Endodermal cell (in vitro differentiated cells): ENCODE measurements around the gene GATB. TPM values are rescaled to one million over a fixed set of nuclear protein-coding genes. Genes with fewer than 3 reads are reported as not detected.

ENCODE experiments used
- DNase-seq: peaks from one replicate; pipeline ENCODE4 v3.0.0-alpha.2; 2017
- H3K27ac ChIP-seq: 2 replicates; pipeline ENCODE4 v1.5.1; 2013; ENCODE audit warnings: mild to moderate bottlenecking, low read depth, low read length, moderate library complexity
- H3K27me3 ChIP-seq: 2 replicates; pipeline ENCODE4 v1.6.1; 2013; ENCODE audit warnings: mild to moderate bottlenecking, low read length, moderate library complexity; ENCODE audit not compliant: insufficient read depth, control insufficient read depth, poor library complexity, severe bottlenecking
- H3K36me3 ChIP-seq: 2 replicates; pipeline ENCODE4 v1.7.0; 2013; ENCODE audit warnings: mild to moderate bottlenecking, low read length, moderate library complexity; ENCODE audit not compliant: control insufficient read depth, insufficient read depth
- H3K4me1 ChIP-seq: one replicate; pipeline ENCODE4 v1.7.0; 2013; ENCODE audit warnings: low read length; ENCODE audit not compliant: control insufficient read depth, insufficient read depth
- H3K4me3 ChIP-seq: 2 replicates; pipeline ENCODE4 v1.5.1; 2013; ENCODE audit warnings: mild to moderate bottlenecking, low read length, moderate library complexity
- H3K9ac ChIP-seq: 2 replicates; pipeline ENCODE4 v1.6.1; 2013; ENCODE audit warnings: mild to moderate bottlenecking, low read length, moderate library complexity; ENCODE audit not compliant: poor library complexity, severe bottlenecking; ENCODE audit errors: extremely low read depth
- H3K9me3 ChIP-seq: 2 replicates; pipeline ENCODE4 v1.6.1; 2013; ENCODE audit warnings: mild to moderate bottlenecking, low read length, moderate library complexity; ENCODE audit not compliant: control insufficient read depth
- H3K27ac Mint-ChIP-seq: 2 replicates; pipeline ENCODE4 v1.8.0; 2020; ENCODE audit warnings: mixed read lengths
- H3K27me3 Mint-ChIP-seq: 2 replicates; pipeline ENCODE4 v1.8.0; 2021; ENCODE audit warnings: mild to moderate bottlenecking, mixed read lengths; ENCODE audit not compliant: insufficient read depth
- H3K36me3 Mint-ChIP-seq: 2 replicates; pipeline ENCODE4 v1.8.0; 2020; ENCODE audit warnings: low read depth, mixed read lengths
- H3K4me1 Mint-ChIP-seq: 2 replicates; pipeline ENCODE4 v1.8.0; 2020; ENCODE audit warnings: mixed read lengths
- H3K4me3 Mint-ChIP-seq: 2 replicates; pipeline ENCODE4 v1.8.0; 2020; ENCODE audit warnings: mild to moderate bottlenecking, moderate library complexity, mixed read lengths
- H3K9me3 Mint-ChIP-seq: 2 replicates; pipeline ENCODE4 v1.8.0; 2020; ENCODE audit warnings: mild to moderate bottlenecking, mixed read lengths
- WGBS, 2 experiments: methylation state at CpG; one replicate each; pipeline versions ENCODE4 v1.1.5 to v1.1.7; 2013; ENCODE audit warnings: missing lambda C conversion rate in 2 of 2, mixed read lengths in 1 of 2; ENCODE audit not compliant: insufficient coverage in 1 of 2, insufficient read length in 1 of 2; 5-methylcytosine and 5-hydroxymethylcytosine counted together
- total RNA-seq, 2 donors: library from RNA; stranded (reverse); fragmentation: NEBNext Ultra II Directional in 1 of 2; extraction: Animal tissue kit (Norgen Biotek cat#: 25700) in 1 of 2; gene quantifications; 2 replicates in 1 of 2; 3 replicates in 1 of 2; pipeline ENCODE4 v1.2.1, GENCODE V29; 2021
- TF ChIP-seq, protein P1 (sequence below): fragments of 200-600 bp; sonication (generic); conservative IDR thresholded peaks from 2 replicates; pipeline ENCODE4 v1.5.0; 2021; ENCODE audit warnings: antibody characterized with exemption, mild to moderate bottlenecking

The GATB gene
- total RNA-seq, 2 donors from 2014 or later: 18.3 to 20.5 TPM

DNA sequence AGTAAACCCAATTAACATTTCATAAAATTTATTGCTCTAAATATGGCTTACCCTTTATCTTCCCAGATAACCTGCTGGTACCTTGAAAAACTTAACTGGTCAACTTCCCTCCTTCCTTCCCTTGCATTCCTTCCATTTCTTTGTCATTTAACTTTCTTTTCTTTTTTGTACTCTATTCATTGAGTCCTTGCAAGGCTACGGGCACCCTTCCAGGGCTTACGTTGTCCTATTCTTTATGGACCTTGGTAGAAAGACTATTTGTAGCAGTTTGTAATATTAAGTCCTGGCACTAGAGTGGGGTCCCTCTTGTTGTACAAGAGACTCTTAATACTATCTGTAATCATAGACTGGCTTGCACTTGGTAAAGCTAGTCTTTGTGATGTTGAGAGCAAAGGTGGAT lies 8.0 kb upstream of the GATB start:
- no peak overlapping the region for H3K27ac Mint-ChIP-seq

DNA sequence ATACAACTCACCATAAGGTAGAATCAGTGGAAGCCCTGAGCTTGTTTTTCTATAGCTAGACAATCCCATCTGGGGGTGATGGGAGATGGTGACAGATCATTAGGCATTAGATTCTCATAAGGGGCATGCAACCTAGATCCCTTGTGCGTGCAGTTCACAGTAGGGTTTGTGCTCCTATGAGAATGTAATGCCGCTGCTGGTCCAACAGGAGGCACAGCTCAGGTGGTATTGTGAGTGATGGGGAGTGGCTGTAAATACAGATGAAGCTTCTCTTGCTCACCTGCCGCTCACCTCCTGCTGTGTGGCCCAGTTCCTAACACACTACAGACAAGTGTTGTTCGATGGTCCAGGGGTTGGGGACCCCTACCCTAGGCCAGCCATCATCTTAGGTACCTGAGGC lies 5.9 kb upstream of the GATB start:
- TF ChIP-seq, protein P1, sequence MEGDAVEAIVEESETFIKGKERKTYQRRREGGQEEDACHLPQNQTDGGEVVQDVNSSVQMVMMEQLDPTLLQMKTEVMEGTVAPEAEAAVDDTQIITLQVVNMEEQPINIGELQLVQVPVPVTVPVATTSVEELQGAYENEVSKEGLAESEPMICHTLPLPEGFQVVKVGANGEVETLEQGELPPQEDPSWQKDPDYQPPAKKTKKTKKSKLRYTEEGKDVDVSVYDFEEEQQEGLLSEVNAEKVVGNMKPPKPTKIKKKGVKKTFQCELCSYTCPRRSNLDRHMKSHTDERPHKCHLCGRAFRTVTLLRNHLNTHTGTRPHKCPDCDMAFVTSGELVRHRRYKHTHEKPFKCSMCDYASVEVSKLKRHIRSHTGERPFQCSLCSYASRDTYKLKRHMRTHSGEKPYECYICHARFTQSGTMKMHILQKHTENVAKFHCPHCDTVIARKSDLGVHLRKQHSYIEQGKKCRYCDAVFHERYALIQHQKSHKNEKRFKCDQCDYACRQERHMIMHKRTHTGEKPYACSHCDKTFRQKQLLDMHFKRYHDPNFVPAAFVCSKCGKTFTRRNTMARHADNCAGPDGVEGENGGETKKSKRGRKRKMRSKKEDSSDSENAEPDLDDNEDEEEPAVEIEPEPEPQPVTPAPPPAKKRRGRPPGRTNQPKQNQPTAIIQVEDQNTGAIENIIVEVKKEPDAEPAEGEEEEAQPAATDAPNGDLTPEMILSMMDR: peak; percentile 46
- no peaks in the 10 kb centered on the region for H3K36me3 ChIP-seq
- Mint-ChIP-seq H3K36me3 (no peaks in the 10 kb centered on the region), H3K9me3 (no peaks in the 10 kb centered on the region), H3K27ac (no peak overlapping the region), H3K27me3 (peaks cover 7% of the 10 kb centered on the region), H3K4me3 (no peak overlapping the region), H3K4me1 (no peaks in the 10 kb centered on the region)
- no peaks in the 10 kb centered on the region for H3K4me1 ChIP-seq
- 86% methylated on average over 2 to 4 of the region's 4 CpGs for WGBS, 2 experiments
- no peak overlapping the region for H3K27ac ChIP-seq
- peaks cover 22% of the 10 kb centered on the region for H3K27me3 ChIP-seq
- no peak overlapping the region for H3K4me3 ChIP-seq
- DNase-seq: peak; percentile 49
- H3K9ac ChIP-seq: no peak overlapping the region
- no peaks in the 10 kb centered on the region for H3K9me3 ChIP-seq

More for the DNA sequence above, 8.0 kb upstream of the GATB start:
- peaks cover 5% of the 10 kb centered on the region for H3K27me3 Mint-ChIP-seq
- TF ChIP-seq, protein P1: no peak
- Histone ChIP-seq H3K9ac (no peak overlapping the region), H3K9me3 (peaks cover 7% of the 10 kb centered on the region), H3K4me3 (no peak overlapping the region), H3K27ac (no peak overlapping the region), H3K36me3 (no peaks in the 10 kb centered on the region), H3K4me1 (no peaks in the 10 kb centered on the region), H3K27me3 (peaks cover 12% of the 10 kb centered on the region)
- peaks cover 8% of the 10 kb centered on the region for H3K9me3 Mint-ChIP-seq
- H3K4me1 Mint-ChIP-seq: no peaks in the 10 kb centered on the region
- DNase-seq: no peak
- WGBS, 2 experiments: 89% methylated on average over 2 of the region's 2 CpGs; no CpG with 5 or more reads in 1 of the 2 experiments
- no peaks in the 10 kb centered on the region for H3K36me3 Mint-ChIP-seq
- H3K4me3 Mint-ChIP-seq: no peak overlapping the region

DNA sequence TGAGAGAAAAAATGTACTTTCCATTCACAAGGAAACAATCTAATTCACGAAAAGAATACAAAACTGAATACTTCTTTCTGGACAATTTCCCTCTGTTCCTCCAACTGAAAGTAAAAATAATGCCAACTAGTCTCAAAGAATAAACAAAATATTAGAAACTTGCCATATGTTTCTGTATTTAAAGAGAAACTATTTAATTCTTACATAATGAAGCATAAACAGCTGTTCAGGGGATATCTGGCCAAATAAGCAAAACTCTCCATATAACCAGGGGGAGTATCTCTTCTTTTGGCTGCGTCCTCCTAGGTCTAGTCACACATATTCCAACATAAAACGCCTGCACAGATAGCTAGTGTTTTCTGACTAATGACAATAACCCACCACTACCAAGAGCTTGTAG lies 805 bp downstream of the GATB start:
- WGBS, 2 experiments: 48 to 49% methylated on average over 2 to 3 of the region's 3 CpGs
- Histone ChIP-seq H3K27ac (no peak overlapping the region), H3K9me3 (no peaks in the 10 kb centered on the region), H3K4me1 (no peaks in the 10 kb centered on the region), H3K4me3 (peak overlapping the region; percentile 88), H3K27me3 (peaks cover 22% of the 10 kb centered on the region), H3K36me3 (peaks cover 4% of the 10 kb centered on the region), H3K9ac (peak overlapping the region; percentile 92)
- H3K36me3 Mint-ChIP-seq: peaks cover 2% of the 10 kb centered on the region
- peaks cover 7% of the 10 kb centered on the region for H3K27me3 Mint-ChIP-seq
- peak overlapping the region; percentile 99 for H3K27ac Mint-ChIP-seq
- no peak for DNase-seq
- no peaks in the 10 kb centered on the region for H3K9me3 Mint-ChIP-seq
- H3K4me3 Mint-ChIP-seq: peak overlapping the region; percentile 83
- H3K4me1 Mint-ChIP-seq: peaks cover 10% of the 10 kb centered on the region
- TF ChIP-seq, protein P1: no peak
